IMR-90 (cell line): ENCODE results near the gene PON1. TPM values are rescaled to one million over a fixed set of nuclear protein-coding genes. Genes with fewer than 3 reads are reported as not detected.

ENCODE experiments used
- ATAC-seq: fragments of 200-7000 bp; cut with Tn5 transposase; 2 replicates; pipeline ENCODE4 v1.9.1; 2020; ENCODE audit warnings: low read depth, mild to moderate bottlenecking, moderate library complexity
- BruUV-seq: library from RNA; stranded (reverse); fragments of 400-500 nt; replicated peaks from 2 replicates; lab custom pipeline; 2021; lab: Mats Ljungman, UMichigan
- CTCF ChIA-PET: fragments of 300-600 bp; formaldehyde crosslinking; extraction: SDS; loops from one replicate; lab custom pipeline; 2021; ENCODE audit warnings: antibody characterized with exemption; lab: Yijun Ruan, JAX
- POLR2A ChIA-PET: fragments of 300-600 bp; sonication (Branson Sonifier 250); formaldehyde crosslinking; loops from one replicate; lab custom pipeline; 2022; ENCODE audit warnings: antibody characterized with exemption; ENCODE audit not compliant: unreplicated experiment; lab: Charles Lee
- DNase-seq: peaks from one replicate; pipeline ENCODE4 v3.0.0; 2013
- H2AFZ ChIP-seq: replicated peaks from 2 replicates; pipeline ENCODE3; 2013; ENCODE audit warnings: low read length, mild to moderate bottlenecking; ENCODE audit not compliant: poor library complexity
- H2AK5ac ChIP-seq: 2 replicates; pipeline ENCODE4 v1.6.1; 2013; ENCODE audit warnings: low read depth, low read length, inconsistent platforms
- H2AK9ac ChIP-seq: replicated peaks from 2 replicates; pipeline ENCODE3; 2013; ENCODE audit warnings: mild to moderate bottlenecking, low read depth, low read length, moderate library complexity; ENCODE audit not compliant: poor library complexity
- H2BK120ac ChIP-seq: 2 replicates; pipeline ENCODE4 v1.6.1; 2013; ENCODE audit warnings: low read depth, low read length, inconsistent platforms
- H2BK15ac ChIP-seq: 3 replicates; pipeline ENCODE4 v1.6.1; 2013; ENCODE audit warnings: low read depth, low read length, inconsistent platforms
- H2BK20ac ChIP-seq: 2 replicates; pipeline ENCODE4 v1.6.1; 2013; ENCODE audit warnings: low read depth, mild to moderate bottlenecking, inconsistent platforms, low read length, moderate library complexity
- H2BK5ac ChIP-seq: 2 replicates; pipeline ENCODE4 v1.6.1; 2013; ENCODE audit warnings: mild to moderate bottlenecking, low read depth, low read length, inconsistent platforms; ENCODE audit not compliant: poor library complexity, severe bottlenecking
- H3K14ac ChIP-seq: replicated peaks from 2 replicates; pipeline ENCODE4 v1.6.1; 2013; ENCODE audit warnings: low read depth, low read length, inconsistent platforms
- H3K18ac ChIP-seq: 2 replicates; pipeline ENCODE4 v1.6.1; 2013; ENCODE audit warnings: low read depth, low read length, control low read depth
- H3K23ac ChIP-seq: 2 replicates; pipeline ENCODE4 v1.6.1; 2013; ENCODE audit warnings: low read depth, low read length, inconsistent platforms
- H3K27ac ChIP-seq: 2 replicates; pipeline ENCODE4 v1.5.1; 2013; ENCODE audit warnings: mild to moderate bottlenecking, control low read depth, low read length; ENCODE audit not compliant: insufficient read depth
- H3K27me3 ChIP-seq: 2 replicates; pipeline ENCODE4 v1.6.1; 2013; ENCODE audit warnings: low read length; ENCODE audit not compliant: control insufficient read depth, insufficient read depth
- H3K36me3 ChIP-seq: 2 replicates; pipeline ENCODE4 v1.6.1; 2013; ENCODE audit warnings: low read length, mixed read lengths; ENCODE audit not compliant: control insufficient read depth, insufficient read depth
- H3K4ac ChIP-seq: 2 replicates; pipeline ENCODE4 v1.6.1; 2013; ENCODE audit warnings: low read depth, low read length, inconsistent platforms
- H3K4me1 ChIP-seq: 2 replicates; pipeline ENCODE4 v1.6.1; 2013; ENCODE audit warnings: low read length, mixed read lengths; ENCODE audit not compliant: control insufficient read depth, insufficient read depth
- H3K4me2 ChIP-seq: 2 replicates; pipeline ENCODE4 v1.6.1; 2013; ENCODE audit warnings: low read depth, mild to moderate bottlenecking, control low read depth, low read length, moderate library complexity
- H3K4me3 ChIP-seq: 2 replicates; pipeline ENCODE4 v1.5.1; 2013; ENCODE audit warnings: low read depth, mild to moderate bottlenecking, control low read depth, low read length, moderate library complexity; ENCODE audit not compliant: insufficient read depth
- H3K56ac ChIP-seq: 2 replicates; pipeline ENCODE4 v1.6.1; 2013; ENCODE audit warnings: low read length, inconsistent platforms; ENCODE audit not compliant: insufficient read depth; ENCODE audit errors: extremely low read depth
- H3K79me1 ChIP-seq, 2 experiments: 2 replicates each; pipeline ENCODE4 v1.6.1; 2013; ENCODE audit warnings: low read length in 2 of 2, inconsistent platforms in 1 of 2, low read depth in 1 of 2
- H3K9ac ChIP-seq: 2 replicates; pipeline ENCODE4 v1.6.1; 2013; ENCODE audit warnings: low read depth, low read length, control low read depth
- H3K9me1 ChIP-seq: 2 replicates; pipeline ENCODE4 v1.6.1; 2013; ENCODE audit warnings: low read length, inconsistent platforms; ENCODE audit not compliant: insufficient read depth
- H3K9me3 ChIP-seq: 2 replicates; pipeline ENCODE4 v1.6.1; 2013; ENCODE audit warnings: low read length; ENCODE audit not compliant: control insufficient read depth, insufficient read depth
- H4K20me1 ChIP-seq: 2 replicates; pipeline ENCODE4 v1.6.1; 2013; ENCODE audit warnings: low read length, inconsistent platforms; ENCODE audit not compliant: insufficient read depth
- H4K5ac ChIP-seq: 2 replicates; pipeline ENCODE4 v1.6.1; 2013; ENCODE audit warnings: mild to moderate bottlenecking, low read depth, low read length, control low read depth
- H4K8ac ChIP-seq, 2 experiments: 2 replicates each; pipeline ENCODE4 v1.6.1; 2013; ENCODE audit warnings: low read depth in 2 of 2, low read length in 2 of 2, control low read depth in 1 of 2, inconsistent platforms in 1 of 2
- H4K91ac ChIP-seq: 2 replicates; pipeline ENCODE4 v1.6.1; 2013; ENCODE audit warnings: low read depth, low read length, inconsistent platforms; ENCODE audit not compliant: insufficient read depth
- CEBPB ChIP-seq: IDR thresholded peaks from 2 replicates; pipeline ENCODE4 v1.6.1; 2012; ENCODE audit warnings: low read depth, low read length, improper control_type of control experiment
- CHD1 ChIP-seq: IDR thresholded peaks from 2 replicates; pipeline ENCODE4 v1.6.1; 2012; ENCODE audit warnings: low read depth, low read length, improper control_type of control experiment
- FOS ChIP-seq: fragments of 150-350 bp; IDR thresholded peaks from 2 replicates; pipeline ENCODE4 v1.6.1; 2016; ENCODE audit warnings: low read depth, low read length
- MAFK ChIP-seq: IDR thresholded peaks from 2 replicates; pipeline ENCODE4 v1.6.1; 2012; ENCODE audit warnings: low read depth, low read length, improper control_type of control experiment
- MAZ ChIP-seq: IDR thresholded peaks from 2 replicates; pipeline ENCODE4 v1.6.1; 2012; ENCODE audit warnings: low read depth, mild to moderate bottlenecking, low read length, improper control_type of control experiment, moderate library complexity, borderline replicate concordance
- NFE2L2 ChIP-seq: fragments of 150-350 bp; IDR thresholded peaks from 2 replicates; pipeline ENCODE4 v1.6.1; 2016; ENCODE audit warnings: low read depth, mild to moderate bottlenecking, low read length
- POLR2A ChIP-seq: IDR thresholded peaks from 2 replicates; pipeline ENCODE4 v1.6.1; 2012; ENCODE audit warnings: mild to moderate bottlenecking, low read depth, low read length
- RAD21 ChIP-seq: IDR thresholded peaks from 2 replicates; pipeline ENCODE4 v1.6.1; 2012; ENCODE audit warnings: low read length, improper control_type of control experiment
- RFX5 ChIP-seq: IDR thresholded peaks from 2 replicates; pipeline ENCODE4 v1.8.0; 2012; ENCODE audit warnings: low read depth, mild to moderate bottlenecking, low read length, moderate library complexity
- SMC3 ChIP-seq: fragments of 150-350 bp; IDR thresholded peaks from 2 replicates; pipeline ENCODE4 v1.6.1; 2016; ENCODE audit warnings: low read depth, mild to moderate bottlenecking, antibody characterized with exemption, low read length, moderate library complexity
- USF2 ChIP-seq: fragments of 150-350 bp; IDR thresholded peaks from 2 replicates; pipeline ENCODE4 v1.6.1; 2017; ENCODE audit warnings: mild to moderate bottlenecking, antibody characterized with exemption, low read length, low read depth
- WGBS, 2 experiments: methylation state at CpG; one replicate each; pipeline versions ENCODE4 v1.1.5 to v1.1.7; 2013; ENCODE audit warnings: missing lambda C conversion rate in 2 of 2; ENCODE audit not compliant: insufficient read length in 1 of 2; ENCODE audit errors: extremely low coverage in 2 of 2; 5-methylcytosine and 5-hydroxymethylcytosine counted together
- dilution Hi-C: fragments of 300-500 bp; cut with HindIII; formaldehyde crosslinking; loops from one replicate; pipeline ENCODE4 v1.14.3; 2018; ENCODE audit warnings: low sequenced_read_pairs; ENCODE audit not compliant: unreplicated experiment
- in situ Hi-C: fragments of 300-500 bp; cut with MboI; formaldehyde crosslinking; loops from 3 replicates; pipeline ENCODE4 v1.14.3; 2019; ENCODE audit warnings: low sequenced_read_pairs, inconsistent platforms, mixed read lengths
- intact Hi-C: fragments of 100-400 bp; cut with micrococcal nuclease; formaldehyde crosslinking; loops from 2 replicates; pipeline ENCODE4 v1.10.0; 2022
- polyA plus RNA-seq, 3 experiments: library from polyadenylated mRNA; depleted of rRNA; stranded (reverse); fragments of >200 nt; gene quantifications; 2 replicates each; pipeline ENCODE4 v1.2.3, GENCODE V29; 2012; ENCODE audit warnings: low replicate concordance in 1 of 3
- total RNA-seq: library from RNA; depleted of rRNA; stranded (reverse); fragments of >200 nt; gene quantifications from 2 replicates; pipeline ENCODE4 v1.2.3, GENCODE V29; 2012
- TF ChIP-seq, protein P1 (sequence below): fragments of 150-350 bp; IDR thresholded peaks from 2 replicates; pipeline ENCODE4 v1.6.1; 2016; ENCODE audit warnings: low read depth, mild to moderate bottlenecking, low read length, moderate library complexity, borderline replicate concordance
- TF ChIP-seq, protein P2 (sequence below): conservative IDR thresholded peaks from 2 replicates; pipeline ENCODE4 v1.5.1; 2012; ENCODE audit warnings: mild to moderate bottlenecking, low read depth, low read length, improper control_type of control experiment

The PON1 gene
- total and polyA plus RNA-seq, 2 of the 4 experiments (the other 2 are of a cell fraction), result not detected

- no peak overlapping the region for H4K5ac ChIP-seq
- in situ Hi-C loops (no loop called here), dilution Hi-C loops (no loop called here), intact Hi-C loops (no loop called here)
- H3K4me3 ChIP-seq, result no peak overlapping the region
- H3K79me1 ChIP-seq, result no peaks in the 10 kb centered on the region
- no peaks in the 10 kb centered on the region for H3K9me3 ChIP-seq
- no peaks in the 10 kb centered on the region for H3K4me1 ChIP-seq
- no peak overlapping the region for H2BK15ac ChIP-seq
- ATAC-seq (no peak), DNase-seq (no peak)
- ChIA-PET CTCF (no interaction called here), POLR2A (no interaction called here)
- TF ChIP-seq MAZ, result no peak
- TF ChIP-seq RFX5, result no peak
- no peak for TF ChIP-seq SMC3
- TF ChIP-seq, protein P1, sequence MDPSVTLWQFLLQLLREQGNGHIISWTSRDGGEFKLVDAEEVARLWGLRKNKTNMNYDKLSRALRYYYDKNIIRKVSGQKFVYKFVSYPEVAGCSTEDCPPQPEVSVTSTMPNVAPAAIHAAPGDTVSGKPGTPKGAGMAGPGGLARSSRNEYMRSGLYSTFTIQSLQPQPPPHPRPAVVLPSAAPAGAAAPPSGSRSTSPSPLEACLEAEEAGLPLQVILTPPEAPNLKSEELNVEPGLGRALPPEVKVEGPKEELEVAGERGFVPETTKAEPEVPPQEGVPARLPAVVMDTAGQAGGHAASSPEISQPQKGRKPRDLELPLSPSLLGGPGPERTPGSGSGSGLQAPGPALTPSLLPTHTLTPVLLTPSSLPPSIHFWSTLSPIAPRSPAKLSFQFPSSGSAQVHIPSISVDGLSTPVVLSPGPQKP, result no peak
- no peak for TF ChIP-seq CEBPB
- TF ChIP-seq CHD1, result no peak
- no peak for TF ChIP-seq POLR2A
- TF ChIP-seq, protein P2, sequence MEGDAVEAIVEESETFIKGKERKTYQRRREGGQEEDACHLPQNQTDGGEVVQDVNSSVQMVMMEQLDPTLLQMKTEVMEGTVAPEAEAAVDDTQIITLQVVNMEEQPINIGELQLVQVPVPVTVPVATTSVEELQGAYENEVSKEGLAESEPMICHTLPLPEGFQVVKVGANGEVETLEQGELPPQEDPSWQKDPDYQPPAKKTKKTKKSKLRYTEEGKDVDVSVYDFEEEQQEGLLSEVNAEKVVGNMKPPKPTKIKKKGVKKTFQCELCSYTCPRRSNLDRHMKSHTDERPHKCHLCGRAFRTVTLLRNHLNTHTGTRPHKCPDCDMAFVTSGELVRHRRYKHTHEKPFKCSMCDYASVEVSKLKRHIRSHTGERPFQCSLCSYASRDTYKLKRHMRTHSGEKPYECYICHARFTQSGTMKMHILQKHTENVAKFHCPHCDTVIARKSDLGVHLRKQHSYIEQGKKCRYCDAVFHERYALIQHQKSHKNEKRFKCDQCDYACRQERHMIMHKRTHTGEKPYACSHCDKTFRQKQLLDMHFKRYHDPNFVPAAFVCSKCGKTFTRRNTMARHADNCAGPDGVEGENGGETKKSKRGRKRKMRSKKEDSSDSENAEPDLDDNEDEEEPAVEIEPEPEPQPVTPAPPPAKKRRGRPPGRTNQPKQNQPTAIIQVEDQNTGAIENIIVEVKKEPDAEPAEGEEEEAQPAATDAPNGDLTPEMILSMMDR, result no peak
- no peak for TF ChIP-seq FOS
- TF ChIP-seq USF2, result no peak
- TF ChIP-seq RAD21, result no peak
- no peak for TF ChIP-seq NFE2L2
- no peak for TF ChIP-seq MAFK
- H2AK5ac ChIP-seq, result no peak overlapping the region
- no peak overlapping the region for H3K56ac ChIP-seq
- no peak overlapping the region for H3K18ac ChIP-seq
- no peak overlapping the region for H3K23ac ChIP-seq
- no peak overlapping the region for H3K4ac ChIP-seq
- no peak overlapping the region for H2AFZ ChIP-seq
- H3K36me3 ChIP-seq, result no peaks in the 10 kb centered on the region
- H3K14ac ChIP-seq, result no peak overlapping the region
- no peak overlapping the region for H2BK20ac ChIP-seq
- BruUV-seq, result no TSS peak
- H2BK5ac ChIP-seq, result no peak overlapping the region
- no peak overlapping the region for H4K8ac ChIP-seq
- H2BK120ac ChIP-seq, result no peak overlapping the region
- H3K27me3 ChIP-seq, result no peaks in the 10 kb centered on the region
- H3K9me1 ChIP-seq, result no peaks in the 10 kb centered on the region
- no CpG with 5 or more reads among the region's 2 CpGs for WGBS, 2 experiments
- H3K9ac ChIP-seq, result no peak overlapping the region
- no peak overlapping the region for H4K91ac ChIP-seq
- no peak overlapping the region for H2AK9ac ChIP-seq
- H3K4me2 ChIP-seq, result no peak overlapping the region
- no peak overlapping the region for H3K27ac ChIP-seq
- no peaks in the 10 kb centered on the region for H4K20me1 ChIP-seq
These were observed 12.9 kb downstream of the PON1 start for GRCh38 chr7:95311389-95311788.
